ENCODE measurements around the gene TSPAN13. TPM values are rescaled to one million over a fixed set of nuclear protein-coding genes. Genes with fewer than 3 reads are reported as not detected.

The TSPAN13 gene
- total RNA-seq, 4 donors from 2014 or later, result 21.5 to 53.9 (median 33.1) TPM

- peaks cover 0 to 3% (median 0%) of the 10 kb centered on the region in 4 donors for H3K4me1 ChIP-seq
- H3K27ac ChIP-seq, result no peak overlapping the region
- no peak for TF ChIP-seq POLR2A (IDR thresholded peaks at IDR 0.05)
- no peak for TF ChIP-seq CTCF (IDR thresholded peaks at IDR 0.05)
- H3K27me3 ChIP-seq, result no peaks in the 10 kb centered on the region
- no peaks in the 10 kb centered on the region for H3K36me3 ChIP-seq
- no peaks in the 10 kb centered on the region for H3K9me3 ChIP-seq
- H3K4me3 ChIP-seq, result no peak overlapping the region
- DNase-seq, result no peak
Measured at GRCh38 chr7:16740996-16741395, 12.6 kb upstream of the TSPAN13 start.

- no peak for DNase-seq
Measured at GRCh38 chr7:16741676-16742075, 11.9 kb upstream of the TSPAN13 start.

GRCh38 chr7:16742547-16742946, 11.0 kb upstream of the TSPAN13 start:
- H3K4me3 ChIP-seq, result no peak overlapping the region
- H3K4me1 ChIP-seq, result peaks cover 0 to 3% (median 0%) of the 10 kb centered on the region in 4 donors
- TF ChIP-seq CTCF (IDR thresholded peaks at IDR 0.05), result no peak
- TF ChIP-seq POLR2A (IDR thresholded peaks at IDR 0.05), result no peak
- no peak for DNase-seq
- no peaks in the 10 kb centered on the region for H3K27me3 ChIP-seq
- H3K36me3 ChIP-seq, result no peaks in the 10 kb centered on the region
- no peak overlapping the region for H3K27ac ChIP-seq
- H3K9me3 ChIP-seq, result no peaks in the 10 kb centered on the region

More at GRCh38 chr7:16741676-16742075, 11.9 kb upstream of the TSPAN13 start:
- H3K27ac ChIP-seq, result no peak overlapping the region
- no peaks in the 10 kb centered on the region for H3K36me3 ChIP-seq
- peaks cover 0 to 3% (median 0%) of the 10 kb centered on the region in 4 donors for H3K4me1 ChIP-seq
- no peak overlapping the region for H3K4me3 ChIP-seq
- no peaks in the 10 kb centered on the region for H3K9me3 ChIP-seq
- TF ChIP-seq CTCF (IDR thresholded peaks at IDR 0.05) (no peak), POLR2A (IDR thresholded peaks at IDR 0.05) (no peak)
- no peaks in the 10 kb centered on the region for H3K27me3 ChIP-seq

GRCh38 chr7:16743236-16743635, 10.3 kb upstream of the TSPAN13 start:
- no peak for TF ChIP-seq CTCF (IDR thresholded peaks at IDR 0.05)
- no peak for TF ChIP-seq POLR2A (IDR thresholded peaks at IDR 0.05)
- peaks cover 0 to 3% (median 0%) of the 10 kb centered on the region in 4 donors for H3K4me1 ChIP-seq
- H3K27ac ChIP-seq, result no peak overlapping the region

GRCh38 chr7:16744518-16745250, 8.9 kb upstream of the TSPAN13 start:
- TF ChIP-seq POLR2A (IDR thresholded peaks at IDR 0.05) (no peak), CTCF (IDR thresholded peaks at IDR 0.05) (no peak)
- Histone ChIP-seq H3K36me3 (no peaks in the 10 kb centered on the region), H3K4me1 (peaks cover 0 to 3% (median 0%) of the 10 kb centered on the region in 4 donors), H3K27ac (no peak overlapping the region), H3K27me3 (no peaks in the 10 kb centered on the region), H3K9me3 (no peaks in the 10 kb centered on the region), H3K4me3 (no peak overlapping the region)
- DNase-seq, result no peak

More at GRCh38 chr7:16743236-16743635, 10.3 kb upstream of the TSPAN13 start:
- no peak for DNase-seq
- no peaks in the 10 kb centered on the region for H3K27me3 ChIP-seq
- H3K36me3 ChIP-seq, result no peaks in the 10 kb centered on the region
- H3K9me3 ChIP-seq, result no peaks in the 10 kb centered on the region
- H3K4me3 ChIP-seq, result no peak overlapping the region

Measured in Peyer's patch (tissue), 4 donors.